Anterior cingulate cortex (tissue), 58 donors: ENCODE measurements around the gene MYL12A.
"Not testable (repeated sequence)": the region's sequence is repeated elsewhere in the genome, so short reads cannot be mapped to it uniquely, and the experiment has no call there.

Experiments
- DNase-seq, 58 donors: peaks; one replicate each; lab custom pipeline; 2025; lab: John Stamatoyannopoulos, UW

The MYL12A gene

GRCh38 chr18:3247240-3248061 is at the start of gene MYL12A:
Gene MYL12A, plus strand, starts transcription at chr18:3247801. Its CDS starts 5,447 bp downstream, at chr18:3253248.
- peak; percentile 31 to 94 (median 88) for DNase-seq

DNA sequence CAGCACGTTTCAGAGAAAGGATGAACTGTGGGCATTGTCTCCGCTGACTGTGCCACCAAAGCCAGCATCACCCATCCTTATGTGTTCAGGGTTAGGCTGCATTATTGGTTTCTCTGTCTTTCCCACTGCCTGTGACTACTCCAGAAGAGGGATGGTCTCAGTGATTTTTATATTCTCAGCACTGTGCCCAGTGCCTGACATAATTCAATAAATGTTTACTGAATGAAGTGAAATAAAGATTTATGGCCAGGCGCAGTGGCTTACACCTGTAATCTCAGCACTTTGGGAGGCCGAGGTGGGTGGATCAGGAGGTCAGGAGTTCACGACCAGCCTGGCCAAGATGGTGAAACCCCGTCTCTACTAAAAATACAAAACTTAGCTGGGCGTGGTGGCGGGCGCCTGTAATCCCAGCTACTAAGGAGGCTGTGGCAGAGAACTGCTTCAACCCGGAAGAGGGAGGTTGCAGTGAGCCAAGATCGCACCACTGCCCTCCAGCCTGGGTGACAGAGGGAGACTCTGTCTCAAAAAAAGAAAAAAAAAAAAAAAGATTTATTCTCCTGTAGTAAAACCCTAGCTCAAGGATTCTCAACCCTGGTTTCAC is 49.2 kb upstream of the MYL12A start:
- DNase-seq, result not testable (repeated sequence)

DNA sequence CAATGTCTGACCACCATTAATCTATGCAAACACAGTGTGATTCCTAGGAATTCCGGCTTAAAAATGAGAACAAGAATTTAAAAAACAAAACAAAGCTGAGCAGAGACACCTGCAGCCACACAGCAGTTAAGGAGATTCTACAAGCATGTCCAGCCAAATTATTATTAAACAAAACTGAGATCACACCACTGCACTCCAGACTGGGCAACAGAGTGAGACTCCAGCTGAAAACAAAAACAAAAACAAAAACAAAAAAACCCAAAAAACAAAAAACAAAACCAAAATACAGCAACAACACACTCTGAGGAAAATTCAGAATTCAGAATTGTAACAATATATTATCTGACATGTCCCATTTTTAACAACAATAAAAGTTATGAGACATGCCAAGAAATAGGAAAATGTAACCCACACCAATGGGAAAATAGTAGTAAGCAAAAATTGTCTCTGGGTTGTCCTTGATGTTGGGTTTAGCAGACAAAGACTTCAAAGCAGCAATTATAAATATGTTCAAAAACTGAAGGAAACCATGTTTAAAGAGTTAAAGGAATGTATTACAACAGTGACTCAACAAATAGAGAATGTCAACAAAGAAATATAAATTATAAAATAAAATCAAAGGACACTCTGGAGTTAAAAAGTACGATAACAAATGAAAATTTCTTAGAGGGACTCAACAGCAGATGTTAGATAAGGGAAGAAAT is 47.5 kb upstream of the MYL12A start:
- DNase-seq, result no peak

GRCh38 chr18:3205239-3205638 is 42.4 kb upstream of the MYL12A start:
- no peak for DNase-seq

DNA sequence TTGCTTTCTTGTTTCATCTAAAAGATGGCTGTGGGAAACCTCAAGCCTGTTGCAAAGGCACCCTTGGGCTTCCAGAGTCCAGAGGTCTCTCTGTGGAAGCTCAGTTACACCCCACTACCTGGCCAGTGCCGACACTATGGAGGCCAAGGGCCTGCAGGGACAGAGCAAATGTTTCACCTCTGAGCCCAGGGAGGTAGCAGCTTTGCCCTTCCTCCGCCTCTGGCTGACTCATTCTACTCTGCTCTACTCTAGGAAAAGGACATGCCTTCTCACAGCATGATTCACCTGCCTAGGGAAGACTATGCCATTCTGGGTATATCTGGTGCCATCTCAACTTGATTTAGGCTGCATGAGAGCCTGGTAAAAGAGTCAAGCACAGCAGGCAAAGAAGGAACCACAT is 40.0 kb upstream of the MYL12A start:
- DNase-seq, result no peak

GRCh38 chr18:3209859-3210569 is 37.6 kb upstream of the MYL12A start:
- no peak for DNase-seq

- DNase-seq, result no peak
Observed at GRCh38 chr18:3211236-3211992, 36.2 kb upstream of the MYL12A start.

DNA sequence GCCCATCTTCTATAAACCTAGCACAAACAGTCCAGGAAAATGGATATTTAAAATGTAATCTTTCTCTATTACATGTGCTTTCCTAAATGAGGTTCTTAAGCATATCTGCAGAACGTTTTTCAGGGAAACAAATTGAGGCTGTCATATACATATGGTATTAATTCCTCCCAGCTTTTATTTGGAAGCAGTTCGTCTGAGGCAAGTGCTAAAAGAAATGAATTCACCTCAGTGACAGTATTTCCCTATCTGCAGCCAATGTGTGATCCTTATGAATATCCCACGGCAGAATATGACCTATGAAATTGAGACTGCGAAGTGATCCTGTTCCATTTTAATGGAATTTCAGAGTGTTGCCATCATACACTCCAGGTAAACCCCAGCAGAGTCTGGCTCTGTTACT is 34.9 kb upstream of the MYL12A start:
- DNase-seq, result no peak

DNA sequence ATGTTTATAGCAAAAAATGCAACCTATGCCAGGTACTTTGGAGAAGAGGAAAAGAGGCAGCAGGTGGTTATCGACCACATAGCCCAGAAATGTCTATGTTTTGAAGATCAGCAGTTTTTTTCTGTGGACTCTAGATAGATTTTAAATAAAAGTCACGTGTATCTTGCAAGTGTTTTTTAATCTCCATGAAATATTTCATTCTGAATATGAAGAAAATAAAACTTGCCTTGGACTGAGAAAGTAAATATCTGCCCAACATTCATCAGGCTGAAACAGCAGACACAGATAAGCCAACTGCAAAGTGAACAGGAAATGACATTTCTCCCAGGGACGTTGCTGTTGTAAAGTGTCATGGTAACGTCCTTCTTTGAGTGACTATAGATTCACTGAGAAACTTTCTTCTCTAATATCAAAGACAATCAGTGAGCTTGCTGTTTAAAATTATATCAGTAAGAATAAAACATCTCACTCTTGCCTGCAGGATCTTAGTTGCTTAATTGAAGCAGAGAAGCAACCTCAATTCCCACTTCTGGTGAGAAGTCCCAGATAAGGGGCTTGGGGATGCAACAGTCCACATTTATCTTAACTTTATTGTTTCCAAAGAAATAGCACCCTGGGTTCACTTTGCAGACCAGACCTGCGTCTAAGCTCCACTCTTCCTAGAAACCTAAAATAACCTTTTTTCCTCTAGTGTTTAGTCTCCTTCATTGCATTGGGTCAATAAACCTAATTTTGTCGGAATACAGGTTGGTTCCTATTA is 34.1 kb upstream of the MYL12A start:
- no peak for DNase-seq

DNA sequence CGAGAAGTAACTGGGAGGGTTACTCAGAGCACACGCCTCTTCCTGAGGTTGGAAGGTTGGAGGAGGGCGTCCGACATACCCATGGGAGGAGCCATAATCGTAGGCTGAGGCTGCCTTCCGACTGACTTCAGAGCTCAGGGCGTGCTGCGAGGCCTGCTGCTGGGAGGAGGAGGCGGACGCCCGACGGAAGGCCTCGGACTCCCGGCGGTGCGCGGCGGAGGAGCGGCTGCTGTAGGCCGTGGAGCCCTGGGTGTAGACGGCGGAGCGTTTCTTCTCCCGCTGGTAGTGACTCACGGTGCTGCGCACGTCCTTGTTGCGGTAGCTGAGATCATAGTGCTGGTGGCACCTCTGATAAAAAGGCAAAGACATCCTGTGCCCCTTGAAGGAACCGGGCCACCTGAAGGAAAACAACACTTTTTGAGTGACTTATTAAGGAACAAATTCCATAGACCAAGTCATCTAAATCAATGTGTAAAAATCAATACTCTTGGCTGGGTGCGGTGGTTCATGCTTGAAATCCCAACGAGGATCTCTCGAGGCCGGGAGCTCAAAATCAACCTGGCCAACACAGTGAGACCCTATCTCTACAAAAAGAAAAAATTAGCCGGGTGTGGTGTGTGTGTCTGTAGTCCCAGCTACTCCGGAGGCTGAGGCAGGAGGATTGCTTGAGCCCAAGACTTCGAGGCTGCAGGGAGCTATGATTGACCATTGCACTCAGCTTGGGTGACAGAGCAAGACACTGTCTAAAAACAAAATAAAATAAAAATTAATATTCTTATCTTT is 32.6 kb upstream of the MYL12A start:
- no peak for DNase-seq

- DNase-seq, result no peak
Observed at GRCh38 chr18:3216987-3217386, 30.6 kb upstream of the MYL12A start.

DNA sequence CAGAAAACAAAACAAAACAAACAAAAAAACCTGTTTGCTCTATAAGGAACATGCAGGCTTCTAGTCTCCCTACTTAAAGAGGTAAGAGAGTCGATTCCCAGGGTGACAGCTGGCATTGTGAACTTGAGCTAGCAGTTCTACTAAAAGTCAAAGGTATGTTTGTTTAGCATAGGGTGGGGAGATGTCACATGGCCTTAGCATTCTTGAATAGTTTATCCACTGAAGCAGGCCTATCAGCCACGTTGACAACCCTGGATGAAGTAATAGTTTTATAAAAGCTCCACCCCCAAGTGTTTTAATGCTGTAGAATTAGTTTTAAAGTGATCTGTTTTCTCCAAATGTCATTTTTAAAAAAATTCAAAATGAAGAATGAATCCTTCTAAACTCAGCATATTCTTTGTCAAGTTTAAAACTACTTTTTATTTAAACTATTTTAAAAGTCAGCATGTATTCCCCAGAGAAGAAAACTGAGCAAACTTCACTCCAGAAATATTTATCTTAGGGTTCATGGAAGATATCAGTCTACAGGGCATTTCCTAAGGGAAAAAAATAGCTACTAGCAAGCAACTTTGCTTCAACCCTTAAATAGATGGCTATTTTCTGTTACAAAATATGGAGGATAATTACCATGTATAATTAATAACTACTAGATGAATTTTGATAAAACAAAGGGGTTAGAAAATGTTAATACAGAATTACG is 29.5 kb upstream of the MYL12A start:
- no peak for DNase-seq

DNA sequence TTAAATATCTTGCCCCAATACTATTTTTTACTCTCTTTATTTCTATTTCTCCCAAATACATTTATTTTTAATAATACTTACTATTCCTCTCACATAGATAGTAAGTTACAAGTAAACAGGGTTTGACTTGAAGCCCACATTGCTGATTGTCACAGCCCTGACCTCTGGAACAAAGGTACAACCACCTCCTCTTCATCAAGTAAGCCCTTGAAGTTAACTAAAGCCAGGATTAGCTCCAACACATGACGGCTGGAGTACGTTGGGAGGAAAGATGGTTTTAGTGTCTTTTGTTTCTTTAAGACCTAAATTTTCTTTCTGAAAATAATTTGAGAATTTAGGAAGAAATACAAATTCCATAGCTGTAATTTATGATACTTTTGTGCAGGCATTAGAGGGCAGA is 28.8 kb upstream of the MYL12A start:
- no peak for DNase-seq

DNA sequence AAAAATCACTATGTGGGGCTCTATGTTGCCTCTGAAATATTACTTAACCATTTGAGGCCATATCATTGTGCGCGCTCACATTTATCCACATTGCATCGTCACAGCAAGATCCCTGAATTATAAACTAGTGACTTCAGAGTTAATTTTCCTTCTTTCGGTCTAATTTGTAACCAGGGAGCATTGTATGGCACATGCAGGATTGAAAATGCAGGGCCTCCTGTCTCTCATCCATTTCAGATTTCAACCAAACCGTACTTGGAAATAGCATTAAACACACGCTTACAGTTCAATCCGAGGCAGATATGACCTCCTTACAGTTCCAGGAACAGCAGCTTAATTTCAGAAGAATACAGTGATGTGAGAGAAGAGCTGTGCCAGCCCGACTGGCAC is 28.4 kb upstream of the MYL12A start:
- peak in 2 of 58 donors; percentile 3 to 14 for DNase-seq

DNA sequence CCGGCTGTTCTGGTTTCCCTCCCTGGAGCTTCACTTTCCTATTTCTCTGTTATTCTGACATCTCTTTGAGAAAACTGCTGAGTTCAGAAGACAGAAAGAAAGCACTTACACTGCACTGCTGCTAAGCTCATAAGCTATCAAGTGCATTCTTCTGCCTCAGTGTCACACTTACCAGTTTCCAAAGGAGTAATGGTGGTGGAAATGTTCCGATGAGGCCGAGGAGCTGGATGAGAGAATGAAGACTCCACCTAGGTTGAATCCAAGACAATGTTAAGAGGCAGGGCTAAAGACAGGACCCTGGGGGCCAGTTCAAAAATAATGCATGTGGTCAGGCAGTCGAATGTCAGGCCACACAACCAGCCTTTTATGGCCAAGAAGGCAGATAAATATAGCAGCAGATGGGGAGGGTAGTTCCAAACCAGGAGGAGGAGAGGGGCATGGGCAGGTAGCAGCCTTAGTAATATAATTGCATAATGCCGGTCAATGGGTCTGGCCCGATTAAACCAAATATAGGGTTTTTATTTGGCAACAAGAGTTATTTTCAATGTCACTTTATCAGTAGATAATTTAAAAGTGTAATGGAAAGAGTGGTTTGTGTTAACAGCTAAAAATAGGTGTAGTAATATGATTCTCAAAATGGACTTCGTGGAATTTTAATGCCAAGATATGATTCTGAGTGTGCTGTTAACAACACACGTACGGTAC is 27.8 kb upstream of the MYL12A start, which contains the start of gene MYOM1:
Gene MYOM1 (minus strand): TSS at position 338 of the 705 bp plus-strand sequence. CDS start 4,745 bp downstream, outside the sequence.
- DNase-seq, result no peak

DNA sequence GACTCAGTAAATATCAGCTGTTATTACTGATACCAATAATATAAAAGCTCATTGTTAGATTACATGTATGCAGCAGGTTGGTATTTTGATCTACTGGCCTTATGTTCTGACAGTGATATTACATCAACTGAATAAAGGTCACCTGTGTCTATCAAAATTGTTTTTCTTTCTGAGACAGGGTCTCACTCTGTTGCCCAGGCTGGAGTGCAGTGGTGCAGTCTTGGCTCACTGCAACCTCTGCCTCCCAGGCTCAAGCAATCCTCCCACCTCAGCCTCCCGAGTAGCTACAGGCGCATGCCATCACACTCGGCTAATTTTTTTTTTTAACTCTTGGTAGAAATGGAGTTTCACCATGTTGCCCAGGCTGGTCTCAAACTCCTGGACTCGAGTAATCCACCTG is 26.7 kb upstream of the MYL12A start:
- DNase-seq, result not testable (repeated sequence)

- DNase-seq, result no peak
Observed at GRCh38 chr18:3221496-3221895, 26.1 kb upstream of the MYL12A start.
